Right ventricle myocardium superior (tissue), 1 donor: Measurements from ENCODE around the gene PARP15. TPM values are rescaled to one million over a fixed set of nuclear protein-coding genes. Genes with fewer than 3 reads are reported as not detected.

Experiments
- ATAC-seq: fragments of 200-7000 bp; cut with Tn5 transposase; one replicate; pipeline ENCODE4 v1.9.1; 2020; ENCODE audit warnings: mild to moderate bottlenecking; ENCODE audit not compliant: poor library complexity
- DNase-seq: peaks from one replicate; pipeline ENCODE4 v3.0.0-alpha.2; 2020
- intact Hi-C: fragments of 100-400 bp; cut with DNase I; formaldehyde crosslinking; loops from one replicate; pipeline ENCODE4 v1.11.2; 2022
- total RNA-seq: library from RNA; stranded (reverse); fragmentation: NEBNext Ultra II Directional; extraction: Animal tissue kit (Norgen Biotek cat#: 25700); gene quantifications from one replicate; pipeline ENCODE4 v1.2.1, GENCODE V29; 2021
- donor health status: DM: no; HTN: yes; CAD: no; lungs with severe emphysema.

Gene PARP15
- total RNA-seq, 1 donor from 2014 or later: 0.40 TPM

DNA sequence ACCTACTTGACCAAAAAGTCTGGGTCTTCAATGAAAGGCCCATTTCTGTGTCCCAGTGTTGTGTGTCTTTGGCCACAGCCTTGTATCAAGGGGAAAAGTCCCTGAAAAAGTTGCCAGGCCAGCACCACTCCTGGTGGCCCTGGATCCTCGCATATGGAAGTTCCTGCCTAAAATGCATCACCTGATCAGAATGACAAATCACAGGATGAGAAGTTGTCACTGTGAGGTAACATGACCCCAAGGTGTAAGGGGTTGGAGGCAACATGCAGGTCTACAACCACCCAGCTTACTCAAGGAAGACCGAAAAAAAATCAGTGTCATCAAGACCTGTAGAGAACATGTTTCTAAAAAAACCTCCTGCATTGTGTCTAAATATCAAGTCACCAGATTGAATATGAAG is 25.6 kb downstream of the PARP15 start:
- no peak for ATAC-seq
- intact Hi-C loops: no loop called here
- no peak for DNase-seq

DNA sequence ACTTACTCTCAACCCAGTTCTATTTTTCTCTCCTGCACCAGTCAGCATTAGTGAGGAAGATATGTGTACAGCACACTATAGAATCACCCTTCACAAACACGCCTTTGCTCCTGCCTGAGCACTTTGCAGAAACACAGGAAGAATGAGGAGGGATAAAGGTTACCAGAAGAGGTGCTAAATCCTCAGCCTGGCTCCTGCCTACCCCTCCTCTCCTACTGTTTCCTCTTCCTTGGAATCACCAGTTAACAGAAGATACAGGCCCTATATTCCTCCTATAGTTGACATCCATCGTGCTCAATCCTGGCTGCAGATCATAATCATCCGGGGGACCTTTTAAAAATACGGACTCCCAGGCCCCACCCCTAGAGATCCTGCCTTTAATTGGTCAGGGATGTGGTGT is 28.9 kb downstream of the PARP15 start:
- DNase-seq (no peak), ATAC-seq (no peak)
- intact Hi-C loops: no loop called here

DNA sequence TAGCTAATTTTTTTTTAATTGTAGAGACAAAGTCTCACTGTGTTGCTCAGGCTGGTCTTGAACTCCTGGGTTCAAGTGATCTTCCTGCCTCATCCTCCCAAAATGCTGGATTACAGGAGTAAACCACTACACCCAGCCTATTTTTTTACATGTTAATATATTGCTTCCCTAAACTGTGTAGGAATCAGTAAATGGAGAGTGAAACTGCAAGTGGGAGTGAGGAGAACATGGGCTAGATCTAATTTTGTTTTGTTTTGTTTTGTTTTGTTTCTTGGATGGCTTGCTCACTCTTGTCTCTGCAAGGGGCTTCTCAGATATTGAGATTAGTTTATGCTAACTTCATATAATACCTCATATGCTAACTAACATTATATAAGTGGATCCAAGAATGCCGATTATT is 31.5 kb downstream of the PARP15 start:
- no peak for DNase-seq
- no peak for ATAC-seq
- intact Hi-C loops: no loop called here

DNA sequence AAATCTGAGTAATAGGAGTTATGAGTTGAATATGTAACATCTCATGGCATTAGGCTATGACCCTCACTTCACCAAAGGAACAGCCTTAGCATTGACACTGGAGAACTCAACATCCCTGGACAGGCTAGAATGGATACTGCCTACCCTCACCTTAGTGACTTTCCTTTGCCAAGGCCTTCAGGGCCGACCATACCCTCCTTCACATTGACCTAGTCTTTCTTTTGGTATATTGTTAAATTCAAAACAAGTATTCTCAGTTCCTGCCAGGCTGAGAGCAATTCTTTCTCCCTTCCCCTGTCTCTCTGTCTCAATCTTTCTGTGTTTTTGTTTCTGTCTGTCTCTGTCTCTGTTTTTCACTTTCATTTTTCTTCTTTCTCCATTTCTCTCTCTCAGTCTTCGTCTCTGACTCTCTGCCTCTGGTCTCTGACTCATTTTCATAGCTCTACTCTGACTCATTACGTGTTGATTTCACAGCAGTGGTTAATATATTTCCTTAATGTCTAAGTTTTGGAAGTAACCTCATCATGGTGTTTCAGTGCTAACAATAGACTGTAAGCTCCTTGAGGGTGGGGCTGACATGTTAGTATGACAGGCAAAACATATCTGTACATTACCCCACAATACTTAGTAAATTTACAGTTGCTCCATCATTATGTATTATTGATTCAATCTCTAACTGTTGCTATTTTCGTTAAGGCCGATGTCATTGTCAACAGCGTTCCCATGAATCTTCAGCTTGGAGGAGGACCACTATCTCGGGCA is 32.5 kb downstream of the PARP15 start:
- intact Hi-C loops: no loop called here
- DNase-seq (no peak), ATAC-seq (no peak)

DNA sequence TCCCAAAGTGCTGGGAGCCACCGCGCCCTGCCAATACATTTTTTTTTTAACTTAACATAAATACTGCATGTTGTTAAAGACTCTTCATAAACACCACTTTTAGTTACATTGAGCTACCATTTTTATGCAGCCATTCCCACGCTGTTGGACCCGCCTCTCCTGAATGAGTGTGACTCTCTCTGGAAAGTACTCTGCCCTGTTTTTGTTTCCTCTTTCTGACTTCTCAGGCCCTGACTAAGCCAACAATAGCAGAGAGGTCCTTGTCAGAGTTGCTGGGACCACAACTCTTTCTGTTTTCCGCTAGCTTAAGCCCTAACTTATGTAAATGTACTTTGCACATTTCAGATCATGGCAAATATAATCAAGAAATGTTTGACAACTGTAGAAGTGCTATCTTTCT is 35.2 kb downstream of the PARP15 start:
- DNase-seq (no peak), ATAC-seq (no peak)
- intact Hi-C loops: no loop called here

DNA sequence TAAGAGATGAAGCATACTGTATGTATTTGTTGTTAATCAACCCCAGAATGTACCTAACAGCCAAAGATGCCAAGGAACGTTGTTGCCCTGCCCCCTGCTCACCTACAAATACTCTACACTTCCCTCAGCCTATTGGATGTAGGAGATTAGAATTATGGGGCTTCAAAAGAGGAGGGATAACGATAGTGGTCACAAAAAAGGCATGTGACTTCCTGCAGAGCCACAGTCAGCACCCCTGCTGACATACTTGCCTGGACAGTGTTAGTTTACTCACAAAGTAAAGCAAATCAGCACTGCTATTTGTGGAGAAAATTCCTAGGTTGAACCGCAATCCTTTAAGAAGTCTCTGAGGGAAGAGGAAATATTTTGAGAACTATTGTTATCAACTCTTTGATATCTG is 37.9 kb downstream of the PARP15 start:
- ATAC-seq (no peak), DNase-seq (no peak)
- intact Hi-C loops: no loop called here

DNA sequence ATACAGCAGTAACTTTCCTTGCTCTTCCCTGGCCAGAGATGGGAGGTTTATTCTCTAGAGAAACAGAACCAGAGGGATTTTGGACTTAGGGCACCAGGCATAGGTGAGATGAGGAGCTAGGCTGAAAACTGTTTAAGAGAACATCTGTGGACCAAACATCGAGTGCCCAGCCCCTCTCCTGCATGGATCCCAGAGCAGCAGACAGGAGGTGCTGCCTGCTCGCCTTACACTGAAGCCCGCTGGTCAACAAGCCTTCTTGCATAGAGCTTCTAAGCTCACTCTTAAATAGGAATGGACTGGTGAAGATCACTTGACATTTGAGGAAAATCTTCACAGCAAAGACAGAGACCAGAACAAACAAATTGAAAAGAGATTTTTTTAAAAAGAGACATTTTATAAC is 41.2 kb downstream of the PARP15 start:
- DNase-seq: no peak
- intact Hi-C loops: no loop called here
- no peak for ATAC-seq

DNA sequence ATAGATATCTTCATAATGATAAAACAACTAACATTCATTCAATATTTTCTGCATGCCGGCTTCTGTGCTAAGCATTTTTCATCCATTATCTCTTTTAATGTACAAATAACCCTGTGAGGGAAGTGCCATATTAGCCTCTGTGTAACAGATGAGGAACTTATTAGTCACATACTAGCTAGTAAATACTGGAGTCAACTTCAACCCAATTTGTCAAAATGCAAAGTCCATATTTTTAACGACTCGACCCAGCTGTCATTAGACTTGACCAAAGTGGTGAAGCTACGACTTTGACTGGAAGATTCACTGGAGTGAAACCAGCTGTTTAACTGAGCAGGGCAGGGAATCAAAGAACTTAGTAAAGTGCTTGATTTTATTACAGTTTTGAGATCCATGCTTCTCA is 41.6 kb downstream of the PARP15 start:
- intact Hi-C loops: no loop called here
- no peak for ATAC-seq

DNA sequence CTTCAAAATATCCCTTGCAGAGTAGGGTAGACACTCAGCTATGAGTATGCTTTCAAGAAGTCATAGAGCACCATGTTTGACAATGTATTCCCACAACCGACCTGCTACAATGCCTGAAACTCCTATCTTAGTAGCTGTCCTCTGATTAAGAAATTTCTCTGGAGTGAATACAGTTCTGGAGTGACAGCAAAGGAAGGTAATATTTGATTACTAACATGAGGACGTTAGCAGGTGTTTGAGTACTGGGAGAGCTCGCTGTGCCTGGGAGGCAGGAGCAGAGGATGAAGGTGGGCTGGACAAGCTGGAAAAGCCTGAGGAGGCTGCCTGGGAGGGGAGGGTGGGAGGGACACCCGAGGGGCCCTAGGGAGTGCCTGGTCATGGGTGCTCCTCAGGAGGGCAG is 42.9 kb downstream of the PARP15 start:
- ATAC-seq: no peak
- intact Hi-C loops: no loop called here
- DNase-seq: no peak

More for the DNA sequence above, 41.6 kb downstream of the PARP15 start:
- no peak for DNase-seq

DNA sequence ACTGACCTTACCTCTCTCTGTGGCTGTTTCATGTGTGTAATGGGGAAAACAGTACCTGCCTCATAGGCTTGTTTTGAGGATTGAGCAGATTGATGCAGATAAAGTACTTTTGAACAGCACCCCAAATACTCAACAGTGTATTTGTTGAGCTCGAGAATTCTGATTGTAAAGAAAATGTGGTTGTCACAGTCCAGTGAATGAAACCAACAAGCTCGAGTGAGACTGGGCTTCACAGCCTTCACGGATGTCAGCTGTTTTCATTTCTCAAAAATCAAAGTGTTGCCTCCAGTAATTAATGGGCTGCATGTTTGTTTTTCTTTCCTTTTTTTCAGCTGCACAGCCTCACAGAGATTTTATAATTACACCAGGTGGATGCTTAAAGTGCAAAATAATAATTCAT is 43.7 kb downstream of the PARP15 start:
- no peak for DNase-seq
- ATAC-seq: no peak
- intact Hi-C loops: no loop called here

DNA sequence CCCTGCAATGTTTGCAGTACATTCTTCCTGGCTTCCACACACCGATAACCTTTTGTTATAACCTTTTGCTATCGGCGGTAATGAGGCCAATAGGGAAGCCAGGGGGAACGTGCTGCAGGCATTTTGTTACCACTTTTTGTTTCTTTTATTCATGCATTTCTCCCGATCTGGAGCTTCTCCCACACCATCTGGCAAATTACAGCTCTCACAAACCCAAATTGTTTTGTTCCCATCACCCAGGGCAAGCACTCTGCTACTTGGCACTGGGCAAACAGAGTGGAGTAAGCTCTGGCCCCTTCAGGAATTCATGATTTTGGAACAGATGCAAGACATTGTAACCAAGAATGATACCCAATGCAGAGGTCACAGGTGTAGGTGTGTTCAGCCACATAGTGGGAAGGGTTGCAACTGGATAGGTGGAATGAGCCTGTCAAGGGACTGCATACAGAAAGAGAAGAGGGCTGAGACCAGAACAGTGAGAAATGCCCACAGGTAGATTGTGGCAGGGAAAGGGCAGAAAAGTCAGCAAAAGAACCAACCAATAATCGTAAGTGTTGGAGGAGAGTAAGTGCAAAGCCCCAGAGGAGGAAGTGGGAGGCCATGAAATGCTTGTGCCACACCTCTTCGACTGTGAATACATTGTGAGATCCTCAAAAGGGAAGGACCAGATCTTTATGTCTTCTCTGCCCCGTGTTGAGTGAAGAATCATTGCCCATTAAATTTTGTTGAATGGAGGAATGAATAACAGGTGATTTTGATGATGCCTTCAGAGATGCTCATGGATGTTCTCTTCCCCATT is 45.8 kb downstream of the PARP15 start:
- intact Hi-C loops: no loop called here
- DNase-seq: no peak
- ATAC-seq: no peak

DNA sequence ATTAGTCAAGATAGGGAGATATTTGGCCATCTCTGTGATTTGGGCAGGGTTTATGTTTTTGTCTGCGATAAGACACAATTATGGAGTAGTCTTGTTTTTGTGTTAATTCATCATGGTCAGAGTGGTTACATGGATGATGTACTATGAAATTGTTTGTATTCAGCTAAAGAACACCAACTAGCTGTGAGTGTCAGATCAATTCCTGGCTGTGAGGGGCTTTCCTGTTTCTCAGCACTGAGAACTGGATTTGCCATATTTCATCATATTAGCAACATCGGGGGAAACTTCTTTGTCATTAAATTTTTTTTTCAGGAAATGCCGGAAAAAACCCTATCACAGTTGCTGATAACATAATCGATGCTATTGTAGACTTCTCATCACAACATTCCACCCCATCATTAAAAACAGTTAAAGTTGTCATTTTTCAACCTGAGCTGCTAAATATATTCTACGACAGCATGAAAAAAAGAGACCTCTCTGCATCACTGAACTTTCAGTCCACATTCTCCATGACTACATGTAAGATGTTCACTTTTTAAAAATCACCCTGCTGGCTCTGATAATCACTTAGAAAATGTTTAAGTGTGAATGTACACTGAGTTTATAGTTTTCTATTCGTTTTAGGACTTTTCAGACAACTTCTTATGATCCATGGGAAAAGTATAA is 49.2 kb downstream of the PARP15 start:
- intact Hi-C loops: no loop called here
- DNase-seq: no peak
- no peak for ATAC-seq

DNA sequence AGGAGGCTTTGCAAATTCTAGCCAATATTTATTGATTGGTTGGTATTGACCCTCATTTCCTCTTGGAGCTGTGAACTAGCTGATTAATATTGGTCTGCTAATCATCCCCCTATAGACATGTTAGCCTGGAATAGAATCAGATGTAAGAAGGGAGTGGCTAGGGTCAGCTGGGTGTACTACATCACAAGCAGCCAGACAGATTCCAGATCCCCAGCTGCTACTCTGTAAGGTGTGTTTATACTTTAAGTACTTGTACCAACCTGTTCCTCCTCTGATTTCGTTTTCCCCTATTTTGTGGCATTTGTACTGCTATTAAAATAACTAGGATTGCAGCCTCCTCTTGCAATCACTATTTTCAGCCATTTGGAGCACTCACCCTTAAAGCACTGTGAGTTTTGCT is 49.9 kb downstream of the PARP15 start:
- intact Hi-C loops: no loop called here
- ATAC-seq (no peak), DNase-seq (no peak)

DNA sequence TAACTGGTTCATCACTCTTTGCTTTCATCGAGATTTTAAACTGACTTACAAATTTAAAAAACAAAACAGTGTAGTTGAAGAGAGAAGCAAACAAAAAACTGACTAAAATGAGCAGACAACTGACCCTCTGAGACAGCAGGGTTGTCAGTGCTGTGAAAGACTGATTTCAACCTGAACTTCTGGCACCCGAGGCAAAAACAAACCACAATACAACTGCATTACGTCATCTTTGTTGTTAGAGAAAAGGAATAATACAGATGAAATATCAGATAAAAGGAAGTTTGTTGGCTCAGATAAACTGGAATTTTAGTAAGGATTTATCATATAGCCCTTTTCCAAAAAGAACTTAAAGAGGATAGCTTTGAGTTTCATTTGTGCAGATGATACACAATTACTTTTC is 51.1 kb downstream of the PARP15 start:
- no peak for ATAC-seq
- DNase-seq: no peak
- intact Hi-C loops: no loop called here

DNA sequence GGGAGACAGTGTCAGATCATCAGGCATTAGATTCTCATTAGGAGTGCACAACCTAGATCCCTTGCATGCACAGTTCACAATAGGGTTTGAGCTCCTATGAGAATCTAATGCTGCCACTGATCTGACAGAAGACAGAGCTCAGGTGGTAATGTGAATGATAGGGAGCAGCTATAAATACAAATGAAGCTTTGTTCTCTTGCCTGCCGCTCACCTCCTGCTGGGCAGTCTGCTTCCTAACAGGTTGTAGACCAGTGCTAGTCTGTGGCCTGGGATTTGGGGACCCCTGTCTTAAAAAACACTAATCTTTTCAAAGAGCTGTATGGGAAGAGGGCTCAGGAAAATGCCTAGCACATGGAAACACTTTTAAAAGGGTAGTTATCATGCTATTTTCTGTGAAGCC is 52.3 kb downstream of the PARP15 start:
- DNase-seq (no peak), ATAC-seq (no peak)
- intact Hi-C loops: no loop called here

DNA sequence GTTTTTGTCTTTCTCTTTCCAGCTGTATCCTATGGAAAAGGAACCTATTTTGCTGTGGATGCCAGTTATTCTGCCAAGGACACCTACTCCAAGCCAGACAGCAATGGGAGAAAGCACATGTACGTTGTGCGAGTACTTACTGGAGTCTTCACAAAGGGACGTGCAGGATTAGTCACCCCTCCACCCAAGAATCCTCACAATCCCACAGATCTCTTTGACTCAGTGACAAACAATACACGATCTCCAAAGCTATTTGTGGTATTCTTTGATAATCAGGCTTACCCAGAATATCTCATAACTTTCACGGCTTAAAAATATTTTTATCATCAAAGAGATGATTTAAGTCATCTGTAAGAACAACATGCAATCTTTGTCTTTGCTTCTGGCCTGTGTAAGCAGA is 58.3 kb downstream of the PARP15 start:
- intact Hi-C loops: no loop called here
- no peak for ATAC-seq
- no peak for DNase-seq

DNA sequence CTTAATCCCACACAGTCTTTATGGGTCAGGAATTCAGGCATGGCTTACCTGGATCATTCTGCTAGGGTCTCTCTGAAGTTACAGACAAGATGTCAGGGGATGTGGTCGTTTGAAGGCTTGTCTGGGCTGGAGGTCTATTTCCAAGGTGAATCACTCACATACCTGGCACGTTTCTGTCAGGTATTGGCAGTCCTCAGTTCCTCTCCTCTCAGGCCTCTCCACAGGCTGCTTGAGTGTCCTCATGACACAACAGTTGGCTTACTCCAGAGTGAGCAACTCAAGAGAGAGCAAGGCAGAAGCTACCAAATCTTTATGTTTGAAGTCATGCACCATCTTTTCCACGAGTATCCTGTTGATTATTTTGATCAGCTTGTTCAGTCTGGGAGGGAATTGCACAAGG is 59.2 kb downstream of the PARP15 start:
- no peak for DNase-seq
- no peak for ATAC-seq
- intact Hi-C loops: no loop called here

DNA sequence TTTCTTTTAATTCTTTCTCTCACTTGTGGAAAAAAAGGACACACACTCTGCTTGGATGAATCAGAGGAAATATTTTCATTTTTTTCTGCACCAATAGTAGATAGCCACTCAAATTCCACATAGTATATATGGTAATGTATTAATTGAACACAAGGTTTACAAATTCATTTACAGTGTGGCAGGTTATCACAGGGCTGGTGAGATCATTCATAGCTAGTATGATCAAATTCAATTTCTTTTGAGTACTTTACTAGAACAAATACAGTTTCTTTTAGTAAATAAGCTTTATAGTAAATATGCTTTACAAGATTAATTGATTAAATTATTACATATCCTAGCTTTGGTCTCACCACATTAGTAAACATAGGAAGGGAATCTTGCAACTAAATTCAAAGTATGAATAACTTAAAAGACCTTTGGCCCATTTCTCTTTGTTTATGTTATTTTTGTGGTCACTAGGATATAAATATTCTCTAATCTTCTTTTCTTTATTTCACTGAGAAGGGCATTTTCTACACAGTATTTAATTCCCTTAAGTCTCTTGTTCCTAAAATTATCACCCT is 63.1 kb downstream of the PARP15 start:
- no peak for ATAC-seq
- intact Hi-C loops: no loop called here
- no peak for DNase-seq

DNA sequence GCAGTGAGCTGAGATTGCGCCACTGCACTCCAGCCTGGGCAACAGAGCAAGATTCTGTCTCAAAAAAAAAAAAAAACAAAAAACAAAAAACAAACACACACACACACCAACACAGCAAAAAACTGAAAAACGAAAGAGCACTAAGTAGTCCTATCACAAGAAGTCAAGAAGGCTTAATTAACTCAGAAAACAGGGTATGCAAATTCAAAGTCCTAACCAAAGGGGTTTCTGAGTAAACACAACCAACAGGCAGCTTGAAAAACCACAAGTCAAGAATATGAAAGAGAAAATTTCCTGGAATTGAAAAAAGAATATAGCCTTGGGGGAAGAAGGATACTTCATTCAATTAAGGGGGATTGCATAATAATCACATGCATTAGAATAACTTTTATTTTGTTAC is 65.5 kb downstream of the PARP15 start:
- intact Hi-C loops: no loop called here
- DNase-seq (no peak), ATAC-seq (no peak)
